Left renal cortex interstitium (tissue), 4 donors: ENCODE data around the gene PML. TPM values are rescaled to one million over a fixed set of nuclear protein-coding genes. Genes with fewer than 3 reads are reported as not detected.
A peak's percentile ranks its signal among the peaks of the same experiment; 100 is the strongest.
"Not testable (repeated sequence)": the region's sequence is repeated elsewhere in the genome, so short reads cannot be mapped to it uniquely, and the experiment has no call there.

Experiments
- DNase-seq, 4 donors: peaks; one replicate each; pipeline ENCODE4 v3.0.0-alpha.2; 2013; ENCODE audit warnings: low read depth in 4 of 4, low spot score in 2 of 4, missing footprints in 1 of 4
- polyA plus RNA-seq, 4 donors: library from polyadenylated mRNA; unstranded; fragments of 120-200 nt; gene quantifications; one replicate each; pipeline ENCODE4 v1.2.1, GENCODE V29; 2013; ENCODE audit not compliant: insufficient read length in 4 of 4

PML gene
- polyA plus RNA-seq, 4 donors: 24.7 to 38.9 (median 34.8) TPM

DNA sequence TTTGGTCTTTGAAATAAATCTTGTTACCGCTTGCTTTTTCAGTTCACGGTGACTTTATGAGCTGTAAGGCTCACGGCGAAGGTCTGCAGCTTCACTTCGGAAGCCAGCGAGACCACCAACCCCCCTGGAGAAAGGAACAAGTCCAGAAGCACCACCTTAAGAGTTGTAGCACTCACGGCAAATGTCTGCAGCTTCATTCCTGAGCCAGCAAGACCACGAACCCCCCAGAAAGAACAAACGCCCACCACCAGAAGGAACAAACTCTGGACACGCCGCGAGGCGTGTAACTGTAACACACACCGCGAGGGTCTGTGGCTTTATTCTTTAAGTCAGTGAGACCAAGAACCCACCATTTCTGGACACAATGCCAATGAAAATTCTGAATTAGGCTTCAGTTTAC lies 59.0 kb downstream of the PML start:
- DNase-seq: no peak

DNA sequence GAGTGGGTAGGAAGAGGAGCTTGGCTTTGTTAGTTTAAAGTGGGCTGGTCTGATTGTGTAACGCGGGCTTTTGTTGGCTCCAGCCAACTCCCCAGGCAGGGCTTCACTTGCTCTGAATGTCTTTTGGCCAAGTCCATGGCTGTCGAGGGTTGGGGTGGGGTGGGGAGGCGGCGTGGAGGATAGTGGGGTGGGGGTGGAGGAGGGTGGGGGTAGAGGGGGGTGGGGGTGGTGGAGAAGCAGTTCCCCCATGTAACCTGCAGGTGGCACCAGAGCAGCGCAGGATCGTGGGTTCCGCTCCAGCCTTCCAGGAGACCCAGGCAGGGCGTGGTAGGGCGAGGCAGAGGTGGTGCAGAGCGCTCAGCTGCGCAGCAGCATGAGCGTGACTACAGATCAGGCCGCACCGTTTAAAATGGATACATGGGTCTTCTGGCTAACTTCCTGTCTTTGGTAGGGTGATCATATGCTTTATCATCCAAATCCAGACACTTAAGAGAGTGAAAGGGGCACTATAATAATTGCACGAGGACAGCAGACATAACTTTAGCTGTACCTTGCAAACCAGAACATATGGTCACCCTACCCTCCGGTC lies 59.5 kb downstream of the PML start:
- peak in 1 of 4 donors; percentile 49 for DNase-seq

DNA sequence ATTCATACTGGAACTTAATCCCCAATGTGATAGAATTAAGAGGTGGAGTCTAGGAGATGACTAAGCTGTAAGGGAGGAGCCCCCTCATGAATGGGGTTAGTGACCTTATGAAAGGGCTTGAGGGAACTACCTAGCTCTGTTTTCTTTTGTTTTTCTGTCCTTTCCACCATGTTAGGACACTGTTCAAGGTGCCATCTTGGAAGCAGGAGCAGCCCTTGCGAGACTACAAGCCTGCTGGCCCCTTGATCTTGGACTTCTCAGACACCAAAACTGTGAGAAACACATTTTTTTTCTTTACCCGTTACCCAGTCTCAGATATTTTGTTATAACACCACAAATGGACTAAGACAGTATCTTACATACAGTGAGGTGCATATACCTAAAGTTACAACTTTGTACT lies 61.3 kb downstream of the PML start:
- no peak for DNase-seq

DNA sequence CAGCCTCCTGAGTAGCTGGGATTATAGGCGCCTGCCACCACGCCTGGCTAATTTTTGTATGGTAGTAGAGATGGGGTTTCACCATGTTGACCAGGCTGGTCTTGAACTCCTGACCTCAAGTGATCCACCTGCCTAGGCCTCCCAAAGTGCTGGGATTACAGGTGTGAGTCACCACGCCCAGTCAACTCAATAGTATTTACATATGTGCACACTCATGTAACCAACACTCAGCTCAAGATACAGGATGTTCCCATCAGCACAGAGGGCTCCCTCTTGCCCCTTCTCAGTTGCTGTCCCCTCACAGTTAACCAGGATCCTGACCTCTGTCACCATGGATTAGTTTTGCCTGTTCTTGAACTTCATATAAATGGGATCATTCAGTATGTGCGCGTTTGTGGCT lies 61.8 kb downstream of the PML start:
- not testable (repeated sequence) for DNase-seq

DNA sequence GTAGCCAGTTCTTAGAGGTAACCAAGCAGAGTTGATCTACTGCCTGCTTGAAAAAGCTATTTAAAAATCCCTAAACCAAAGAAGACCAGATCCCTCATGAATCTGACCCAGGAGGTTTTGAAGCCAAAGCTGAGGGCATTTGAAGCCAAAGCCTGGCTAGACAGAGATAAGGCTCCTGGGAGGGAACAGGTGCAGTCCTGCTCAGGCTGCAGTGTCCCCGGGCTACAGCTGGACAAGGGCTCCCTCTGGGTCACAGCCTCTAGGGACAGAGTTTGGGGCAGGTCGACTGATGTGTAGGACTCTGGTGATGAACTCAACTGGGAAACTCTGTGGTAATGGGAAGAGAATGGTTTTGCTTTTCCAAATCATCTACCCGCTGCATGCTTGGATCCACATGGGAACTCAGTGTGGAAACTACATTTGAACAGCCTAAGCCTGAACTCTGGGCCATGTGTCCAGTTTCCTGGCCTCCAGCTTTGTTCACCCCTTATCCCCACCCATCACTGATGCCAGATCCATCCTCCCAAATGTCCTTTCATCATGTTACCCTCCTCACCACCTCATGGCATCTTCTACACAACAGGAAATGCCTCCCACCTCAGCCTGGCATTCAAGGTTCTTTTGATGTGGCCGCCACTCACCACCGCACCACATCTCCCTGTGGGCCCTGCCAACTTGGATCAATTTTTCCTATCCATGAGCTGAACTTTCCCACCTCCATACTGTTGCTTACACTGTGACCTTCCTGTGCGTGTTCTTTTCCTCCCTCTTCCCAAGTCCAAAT lies 64.7 kb downstream of the PML start:
- DNase-seq: not testable (repeated sequence)

DNA sequence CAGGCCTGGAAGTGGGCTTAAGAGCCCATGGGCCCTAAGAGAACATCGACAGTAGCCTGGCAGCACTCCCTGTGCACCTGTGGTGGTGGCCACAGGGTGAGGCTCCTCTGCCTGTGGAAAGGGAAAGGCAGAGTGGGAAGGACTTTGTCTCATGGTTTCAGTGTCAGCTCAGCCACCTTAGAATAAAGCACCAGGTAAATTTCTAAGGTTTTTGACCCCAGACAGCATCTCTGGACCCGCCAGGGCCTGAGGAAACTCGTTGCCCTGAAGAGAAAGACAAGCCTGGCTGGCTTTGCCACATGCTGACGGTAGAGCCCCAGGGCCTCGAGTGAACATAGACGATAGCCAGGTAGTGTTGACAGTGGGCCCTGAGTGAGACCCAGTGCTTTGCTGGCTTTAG lies 65.7 kb downstream of the PML start:
- DNase-seq: no peak

DNA sequence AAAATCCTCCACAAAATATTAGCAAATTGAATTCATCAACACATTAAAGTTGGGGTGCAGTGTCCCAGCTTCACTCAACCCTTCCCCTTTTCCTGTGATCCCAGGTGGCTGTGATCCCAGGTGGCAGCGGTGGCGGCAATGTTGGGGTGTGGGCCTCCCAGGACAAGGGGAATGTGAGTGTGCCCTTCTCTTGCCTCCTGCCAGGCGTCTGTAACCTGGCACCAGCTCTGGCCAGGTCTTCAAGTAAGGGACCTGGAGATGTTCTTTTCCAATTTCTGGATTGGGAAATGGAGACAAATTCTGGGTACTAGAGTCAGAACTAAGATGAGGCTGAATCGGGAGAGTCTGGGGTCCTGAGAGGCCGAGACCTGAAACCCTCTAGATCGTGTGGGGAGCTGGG lies 67.7 kb downstream of the PML start:
- no peak for DNase-seq

DNA sequence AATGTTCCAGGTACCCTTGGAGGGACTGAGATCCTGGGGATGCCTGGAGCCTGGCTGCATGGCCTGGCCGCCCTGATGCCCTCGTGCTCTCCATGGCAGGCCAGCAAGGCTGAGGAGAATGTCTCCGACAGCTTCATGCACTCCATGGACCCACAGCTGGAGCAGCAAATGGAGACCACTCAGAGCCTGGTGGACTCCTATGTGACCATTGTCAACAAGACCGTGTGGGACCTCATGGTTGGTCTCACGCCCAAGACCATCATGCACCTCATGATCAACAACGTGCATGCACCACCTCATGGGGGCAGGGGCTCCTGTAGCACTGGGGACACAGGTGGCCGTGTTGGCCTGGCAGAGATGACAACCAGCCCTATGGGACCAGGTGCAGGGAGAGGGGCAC lies 68.2 kb downstream of the PML start:
- no peak for DNase-seq

DNA sequence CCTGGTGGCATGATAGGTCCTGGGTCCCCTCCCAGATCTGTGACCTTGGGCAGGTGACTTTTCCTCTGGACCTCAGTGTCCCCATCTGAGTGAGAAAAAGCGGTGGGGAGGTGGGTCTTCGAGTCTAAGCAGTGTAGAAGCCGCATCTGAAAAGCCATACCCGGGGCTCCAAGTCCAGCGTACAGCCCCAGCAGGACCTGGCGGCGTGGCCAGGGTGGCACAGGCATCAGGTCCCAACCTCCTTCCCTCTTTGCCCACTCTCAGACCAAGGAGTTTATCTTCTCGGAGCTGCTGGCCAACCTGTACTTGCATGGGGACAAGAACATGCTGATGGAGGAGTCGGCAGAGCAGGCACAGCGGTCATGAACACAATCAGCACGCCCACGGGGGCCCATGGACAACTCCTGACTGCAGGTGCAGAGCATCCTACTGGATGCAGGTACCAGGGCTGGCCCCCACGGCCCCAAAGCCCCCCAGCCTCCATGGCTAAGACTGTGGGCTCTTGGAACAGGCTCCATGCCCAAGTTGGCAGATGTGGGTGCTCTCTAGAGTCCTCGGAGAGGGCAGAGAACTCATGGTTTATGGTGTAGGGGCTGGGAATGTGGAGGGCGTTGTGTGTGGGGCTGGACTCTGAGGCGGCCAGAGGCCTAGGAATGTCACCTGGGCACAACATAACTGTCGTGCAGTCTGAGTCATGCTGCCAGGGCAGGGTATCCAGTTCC lies 69.1 kb downstream of the PML start:
- DNase-seq: not testable (repeated sequence)

DNA sequence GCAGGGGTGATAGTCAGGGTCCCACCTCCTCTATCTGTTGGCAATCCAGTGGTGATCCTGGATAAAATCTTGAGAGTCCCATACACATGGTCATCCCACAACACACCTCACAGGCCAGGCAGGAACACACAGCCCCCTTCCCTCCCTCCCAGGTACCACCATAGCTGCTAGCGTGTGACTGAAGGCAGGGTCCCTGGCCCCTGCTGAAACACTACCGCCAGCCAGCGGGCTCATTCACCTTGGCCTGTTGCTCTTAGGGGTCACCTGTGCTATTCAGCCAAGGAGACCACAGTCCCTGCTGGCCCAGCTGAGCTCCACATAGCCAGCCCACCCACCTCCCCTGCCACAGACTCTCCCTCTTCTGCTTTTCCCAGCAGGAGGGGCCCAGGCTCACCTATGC lies 69.7 kb downstream of the PML start:
- DNase-seq: not testable (repeated sequence)

DNA sequence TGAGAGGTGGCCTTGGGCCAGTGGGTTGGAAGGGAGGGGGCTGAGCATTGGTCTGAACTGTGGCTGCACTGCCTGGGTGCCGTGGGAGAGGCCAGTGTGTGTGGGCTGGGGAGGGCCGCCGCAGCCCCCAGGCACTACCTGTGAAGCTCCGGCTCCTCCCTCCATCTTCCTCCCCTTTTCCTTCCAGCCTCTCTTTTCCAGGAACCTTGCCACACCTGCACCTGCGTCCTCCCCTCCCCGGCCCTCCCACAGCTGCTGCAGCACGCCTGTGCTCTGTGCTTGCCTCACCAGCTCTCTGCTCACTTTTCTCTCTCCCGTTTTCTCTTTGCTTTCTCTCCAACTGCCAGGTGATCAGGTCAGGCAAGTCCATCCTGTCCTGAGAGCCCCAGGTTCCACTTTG lies 70.3 kb downstream of the PML start:
- DNase-seq: not testable (repeated sequence)

DNA sequence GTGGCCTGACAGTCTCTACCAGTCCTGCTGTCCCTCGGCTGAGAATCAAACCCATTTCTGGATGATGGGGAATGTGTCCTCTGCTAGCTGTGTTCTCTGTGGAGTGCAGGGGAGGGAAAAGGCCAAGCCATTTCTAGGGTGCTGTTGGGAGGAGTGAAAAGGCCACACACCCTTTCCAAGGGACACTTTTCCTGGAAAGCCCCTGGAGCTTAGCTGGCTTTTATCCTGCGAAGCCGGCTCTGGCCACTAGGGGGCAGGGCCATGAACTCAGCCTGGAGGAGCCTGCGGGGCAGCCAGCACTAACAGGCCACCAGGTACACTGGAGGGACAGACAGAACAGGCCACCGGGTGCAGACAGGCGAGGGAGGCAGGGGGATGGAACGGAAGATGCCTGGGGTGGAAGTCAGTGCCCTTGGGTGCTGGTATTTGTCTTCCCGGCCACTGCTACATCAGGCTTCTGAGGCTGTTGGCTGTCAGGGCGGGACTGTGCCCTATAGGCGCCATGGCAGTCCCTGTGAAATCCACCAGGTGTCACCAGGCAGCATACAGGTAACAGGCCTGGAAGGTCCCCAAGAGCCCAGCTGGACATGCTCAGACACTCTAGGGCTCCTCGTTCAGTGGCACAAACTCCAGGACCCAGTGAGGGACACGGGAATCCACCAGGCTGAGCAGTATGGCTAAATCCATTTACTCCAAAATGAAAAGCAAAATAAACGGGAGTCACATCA lies 71.3 kb downstream of the PML start:
- DNase-seq: not testable (repeated sequence)

DNA sequence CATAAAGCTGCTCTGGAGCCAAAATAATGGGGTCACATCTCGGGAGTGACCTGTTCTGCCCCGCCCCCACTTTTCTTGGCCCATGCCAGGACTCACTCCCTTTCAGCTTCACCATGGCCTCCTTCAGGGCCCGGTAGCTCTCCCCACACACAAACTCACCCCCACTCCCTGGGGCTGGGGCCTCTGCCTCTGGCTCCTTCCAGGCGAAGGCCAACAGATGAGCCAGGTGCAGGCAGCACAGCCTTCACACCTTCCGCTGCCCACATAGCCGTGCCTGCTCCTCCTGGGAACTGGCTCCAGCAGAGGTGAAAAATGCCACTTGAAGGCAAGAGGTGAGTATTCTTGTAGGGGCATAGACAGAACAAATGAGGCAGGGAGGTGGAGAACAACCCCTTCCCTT lies 77.1 kb downstream of the PML start:
- DNase-seq: not testable (repeated sequence)

DNA sequence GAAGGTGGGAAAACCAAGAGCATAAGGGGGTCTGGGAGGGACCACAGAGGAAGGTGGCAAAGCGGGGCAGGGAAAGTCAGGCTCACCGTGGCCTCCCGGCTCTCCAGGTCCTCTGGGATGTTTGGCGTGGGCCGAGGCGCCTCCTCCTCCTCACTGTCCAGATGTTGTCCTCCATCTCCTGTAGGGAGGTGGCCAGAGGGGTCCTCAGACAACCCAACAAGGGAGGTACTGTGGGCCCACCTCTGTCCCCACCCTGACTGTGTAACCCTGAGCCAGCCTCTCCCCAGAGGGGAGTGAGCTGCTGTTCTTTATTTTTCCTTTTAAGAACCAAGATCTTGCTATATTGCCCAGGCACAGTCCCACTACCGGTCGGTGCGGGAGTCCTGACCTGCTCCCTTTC lies 77.6 kb downstream of the PML start:
- DNase-seq: not testable (repeated sequence)

DNA sequence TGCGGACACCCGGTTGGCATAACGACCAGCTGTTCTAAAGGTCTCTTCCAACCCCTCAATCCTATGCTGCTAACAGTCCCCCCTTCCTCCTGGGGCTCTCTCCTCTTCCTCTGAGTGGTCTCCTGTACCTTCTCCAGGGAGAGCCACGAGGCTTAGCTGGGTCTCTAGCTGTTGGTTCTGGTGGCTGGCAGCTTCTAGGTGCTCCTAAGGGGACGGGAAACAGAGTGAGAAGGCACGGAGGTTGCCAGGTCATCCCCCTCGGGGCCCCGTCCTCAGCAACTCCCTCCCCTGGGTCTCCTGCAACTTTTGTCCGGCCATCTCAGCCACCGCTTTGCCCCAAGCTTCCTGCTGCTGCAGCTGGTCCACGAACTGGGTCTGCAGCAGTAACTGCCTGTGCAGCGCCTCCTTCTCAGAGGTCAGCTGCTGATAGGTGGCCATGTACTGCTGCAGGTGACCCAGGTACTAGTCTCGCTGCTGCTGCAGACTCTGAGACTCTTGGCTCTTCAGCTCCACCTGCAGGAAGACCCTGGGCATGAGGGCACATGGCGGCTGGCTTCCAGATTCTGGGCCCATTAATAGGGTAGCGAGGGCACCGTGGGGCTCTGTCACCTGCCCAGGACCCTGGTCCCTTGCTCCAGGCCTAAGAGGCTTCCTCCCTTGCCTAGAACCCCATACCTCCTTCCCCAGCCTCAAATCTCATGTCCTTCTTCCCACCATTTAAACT lies 78.3 kb downstream of the PML start:
- not testable (repeated sequence) for DNase-seq

DNA sequence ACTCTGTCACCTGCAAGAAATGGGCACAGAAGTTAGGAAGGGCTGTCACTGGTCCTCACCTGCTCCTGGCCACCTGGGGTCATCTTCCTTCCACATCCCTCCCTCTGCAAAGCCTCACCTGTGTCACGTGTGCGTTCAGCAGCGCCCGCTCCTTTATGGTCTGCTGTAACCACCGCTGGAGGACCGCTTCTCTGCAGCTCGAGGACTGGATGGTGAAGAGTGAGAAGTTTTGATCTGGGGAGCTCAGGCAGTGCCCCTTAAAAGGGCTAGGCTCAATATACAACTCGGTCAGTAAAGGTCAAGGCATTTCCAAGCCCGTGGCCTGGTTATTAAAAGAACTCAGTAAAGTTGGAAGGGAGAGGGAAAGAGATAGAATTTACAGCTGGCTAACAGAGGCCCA lies 81.3 kb downstream of the PML start:
- not testable (repeated sequence) for DNase-seq

DNA sequence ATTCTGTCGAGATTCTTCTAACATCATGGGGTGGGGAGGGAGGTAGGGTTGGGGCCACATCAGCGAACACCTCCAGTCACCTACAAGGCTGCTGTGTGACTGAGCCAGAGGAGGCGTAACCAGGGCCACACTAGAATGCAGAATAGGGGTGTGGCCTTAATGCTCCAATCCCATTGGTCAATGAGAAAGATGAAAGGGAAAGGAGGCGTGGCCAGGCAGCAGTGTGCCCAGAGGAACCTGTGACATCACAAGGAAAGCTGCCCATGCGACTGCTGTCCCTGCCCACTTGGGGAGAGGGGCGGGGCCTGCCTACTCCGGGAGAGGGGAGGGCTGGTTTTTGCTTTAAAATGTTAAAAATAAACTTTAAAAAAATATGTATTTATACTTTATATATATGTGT lies 87.9 kb downstream of the PML start, which contains the start of gene GOLGA6A:
Gene GOLGA6A (minus strand): TSS at position 101 of the 400 bp plus-strand sequence. CDS start 41 bp downstream, at position 60.
- DNase-seq: not testable (repeated sequence)

DNA sequence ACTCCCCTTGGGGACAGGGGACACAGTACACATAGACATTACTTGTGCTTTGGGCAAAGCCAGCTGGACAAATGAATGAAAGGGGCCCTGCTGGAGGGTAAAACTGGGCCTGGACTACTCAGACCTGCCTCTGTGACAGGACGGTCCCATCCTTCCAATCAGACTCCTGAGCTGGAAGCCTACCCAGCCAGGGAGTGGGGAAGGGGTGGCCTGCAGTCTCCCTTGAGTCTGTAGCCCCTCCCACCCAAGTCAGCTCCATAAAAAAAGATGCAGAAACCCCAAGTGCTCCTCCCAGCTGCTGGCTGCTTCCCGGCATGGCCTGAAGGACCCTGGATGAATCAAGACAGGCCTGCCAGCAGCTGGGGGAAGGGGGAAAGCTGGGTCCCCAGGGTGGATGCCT lies 100.1 kb downstream of the PML start:
- not testable (repeated sequence) for DNase-seq

DNA sequence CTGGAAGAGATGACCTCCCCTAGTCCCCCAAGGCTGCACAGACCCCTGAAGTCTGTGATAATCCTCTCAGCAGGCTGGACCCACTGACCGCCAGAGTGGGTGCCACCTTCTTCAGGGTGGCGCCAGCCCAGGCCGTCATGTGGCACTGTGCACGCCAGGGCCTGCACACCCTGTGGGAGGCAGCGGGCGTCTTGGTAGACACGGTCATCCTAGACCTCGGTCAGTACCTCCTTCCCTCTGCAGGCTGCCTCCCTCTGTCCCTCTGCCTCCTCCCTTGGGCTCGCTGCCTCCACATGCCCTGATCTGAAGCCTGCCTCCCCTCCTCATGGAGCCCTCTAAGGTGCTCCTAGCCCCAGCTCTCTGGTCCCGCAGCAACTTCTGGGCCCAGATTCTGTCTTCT lies 101.1 kb downstream of the PML start:
- not testable (repeated sequence) for DNase-seq
